IPS-15b (cell line): ENCODE measurements around the gene SPART.

Source experiments
- H3K27me3 ChIP-seq: one replicate; pipeline ENCODE4 v1.6.1; 2013; ENCODE audit warnings: low read length; ENCODE audit not compliant: control insufficient read depth, insufficient read depth
- H3K36me3 ChIP-seq: one replicate; pipeline ENCODE4 v1.6.1; 2013; ENCODE audit warnings: low read length; ENCODE audit not compliant: control insufficient read depth, insufficient read depth
- H3K4me1 ChIP-seq: one replicate; pipeline ENCODE4 v1.6.1; 2013; ENCODE audit warnings: mild to moderate bottlenecking, low read length; ENCODE audit not compliant: control insufficient read depth, insufficient read depth
- H3K4me3 ChIP-seq: one replicate; pipeline ENCODE4 v1.5.1; 2013; ENCODE audit warnings: low read depth, low read length
- H3K9ac ChIP-seq: one replicate; pipeline ENCODE4 v1.6.1; 2013; ENCODE audit warnings: low read depth, mild to moderate bottlenecking, low read length
- H3K9me3 ChIP-seq: one replicate; pipeline ENCODE4 v1.6.1; 2013; ENCODE audit warnings: mild to moderate bottlenecking, low read length; ENCODE audit not compliant: control insufficient read depth, insufficient read depth

Gene SPART

DNA sequence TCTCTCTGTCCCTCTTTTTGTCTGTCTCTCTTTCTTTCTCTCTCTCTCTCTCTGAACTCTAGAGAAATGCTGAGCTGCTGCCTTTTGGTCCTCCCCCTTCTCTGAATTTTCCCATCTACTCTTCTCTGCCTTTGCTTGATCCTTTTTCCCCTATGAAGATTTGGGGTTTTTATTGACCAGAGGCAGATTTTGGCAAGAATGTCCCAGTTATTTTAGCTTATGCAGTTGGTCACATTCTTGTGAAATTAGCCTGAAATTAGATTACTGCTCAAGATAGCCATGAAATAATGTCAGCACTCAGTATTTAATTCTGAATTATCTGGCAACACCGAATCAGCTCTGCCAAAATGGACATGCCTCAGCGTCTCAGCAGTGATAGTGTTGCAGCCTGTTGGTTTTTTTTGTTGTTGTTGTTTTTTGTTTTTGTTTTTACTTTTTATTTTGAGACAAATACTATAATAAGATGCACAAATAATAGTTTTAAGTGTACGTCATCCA is 17.2 kb upstream of the SPART start:
- Histone ChIP-seq H3K4me3 (no peak overlapping the region), H3K9me3 (no peaks in the 10 kb centered on the region), H3K27me3 (peaks cover 13% of the 10 kb centered on the region), H3K36me3 (no peaks in the 10 kb centered on the region), H3K9ac (no peak overlapping the region), H3K4me1 (peaks cover 3% of the 10 kb centered on the region)

DNA sequence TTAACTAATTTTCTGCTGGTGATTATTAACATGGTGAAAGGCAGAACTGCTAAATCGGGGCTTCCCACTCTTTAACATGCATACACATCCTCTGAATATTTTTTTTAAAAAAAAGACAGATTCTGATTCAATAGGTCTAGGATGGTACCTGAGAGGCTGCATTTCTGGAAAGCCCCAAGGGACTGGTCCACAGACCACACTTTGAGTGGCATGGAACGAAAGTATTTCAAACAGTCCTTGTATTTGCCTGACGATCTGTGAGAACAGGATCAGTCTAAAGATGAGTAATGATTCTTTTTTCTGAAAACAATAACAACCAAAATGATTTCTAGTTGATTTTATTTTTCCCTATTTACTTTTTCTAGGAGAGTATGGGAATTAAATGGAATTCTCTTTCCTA is 16.7 kb upstream of the SPART start:
- Histone ChIP-seq H3K9me3 (no peaks in the 10 kb centered on the region), H3K36me3 (no peaks in the 10 kb centered on the region), H3K9ac (no peak overlapping the region), H3K4me3 (no peak overlapping the region), H3K4me1 (peaks cover 3% of the 10 kb centered on the region), H3K27me3 (peaks cover 18% of the 10 kb centered on the region)

DNA sequence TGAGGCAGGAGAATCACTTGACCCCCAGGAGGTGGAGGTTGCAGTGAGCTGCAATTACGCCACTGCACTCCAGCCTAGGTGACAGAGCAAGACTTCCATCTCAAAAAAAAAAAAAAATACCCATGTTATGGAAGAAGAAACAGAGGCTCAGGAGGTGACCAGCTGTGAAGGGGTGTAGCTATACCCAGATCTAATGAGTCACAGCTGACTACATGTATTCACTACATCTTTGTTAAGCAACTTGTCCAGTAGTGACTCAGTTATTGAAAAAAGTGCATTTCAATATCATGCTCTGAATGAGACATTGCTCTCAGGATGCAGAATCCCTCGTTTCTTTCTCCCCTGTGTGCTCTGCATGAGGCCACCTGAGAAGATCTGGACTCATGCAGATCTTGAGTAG is 16.1 kb upstream of the SPART start:
- no peak overlapping the region for H3K9ac ChIP-seq

DNA sequence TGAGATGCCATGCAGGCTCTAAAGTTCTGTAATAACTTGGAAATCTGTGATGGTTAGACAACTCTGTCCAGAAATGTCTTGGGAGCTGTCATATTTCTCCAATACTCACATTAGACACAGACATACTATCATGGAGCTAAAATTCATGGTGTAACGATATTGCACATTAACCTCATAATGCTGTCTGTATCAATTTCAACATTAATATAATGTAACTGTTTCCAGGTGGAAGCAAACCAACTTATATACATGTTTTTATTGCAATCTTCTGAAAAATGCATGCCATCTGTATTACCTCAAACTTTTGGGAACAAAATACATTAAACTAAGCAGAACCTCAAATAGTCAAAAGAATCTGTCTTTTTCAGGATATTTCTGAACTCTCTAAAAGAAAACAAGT is 14.7 kb upstream of the SPART start:
- Histone ChIP-seq H3K36me3 (no peaks in the 10 kb centered on the region), H3K27me3 (peaks cover 36% of the 10 kb centered on the region), H3K9me3 (no peaks in the 10 kb centered on the region), H3K4me1 (peaks cover 3% of the 10 kb centered on the region), H3K9ac (no peak overlapping the region), H3K4me3 (no peak overlapping the region)

More for the DNA sequence above, 16.1 kb upstream of the SPART start:
- Histone ChIP-seq H3K4me3 (no peak overlapping the region), H3K27me3 (peaks cover 24% of the 10 kb centered on the region), H3K4me1 (peaks cover 3% of the 10 kb centered on the region), H3K9me3 (no peaks in the 10 kb centered on the region), H3K36me3 (no peaks in the 10 kb centered on the region)

DNA sequence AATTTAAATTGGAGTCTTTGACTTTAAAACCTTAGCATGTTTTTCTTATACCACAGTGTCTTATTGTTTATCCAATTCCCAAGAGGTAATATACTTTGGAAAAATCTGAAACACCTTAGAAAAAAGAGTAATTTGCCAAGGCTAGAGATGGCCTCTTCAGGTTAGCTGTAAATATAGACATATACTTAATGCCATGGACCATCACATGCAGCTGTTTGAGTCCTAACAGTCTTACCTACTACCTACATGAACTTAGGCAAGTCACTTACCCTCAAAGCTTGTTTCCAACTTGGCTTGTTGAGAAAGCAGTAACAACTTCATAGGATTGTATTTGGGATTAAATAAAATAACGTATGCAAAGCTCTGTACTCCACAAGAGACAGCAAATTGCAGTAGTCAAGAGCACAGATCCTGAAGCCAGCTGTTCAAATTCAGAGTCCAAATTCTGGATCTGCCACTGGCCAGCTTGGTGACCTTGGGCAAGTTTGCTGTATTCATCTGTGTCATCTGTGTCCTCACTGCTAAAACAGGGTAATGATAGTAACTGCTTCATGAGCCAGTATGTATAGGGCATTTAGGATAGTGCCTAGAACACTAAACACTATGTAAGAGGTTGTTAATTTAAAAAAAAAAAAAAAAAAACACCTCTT is 13.2 kb upstream of the SPART start:
- no peak overlapping the region for H3K9ac ChIP-seq
- peaks cover 3% of the 10 kb centered on the region for H3K4me1 ChIP-seq
- no peaks in the 10 kb centered on the region for H3K9me3 ChIP-seq
- peaks cover 48% of the 10 kb centered on the region for H3K27me3 ChIP-seq
- no peaks in the 10 kb centered on the region for H3K36me3 ChIP-seq
- H3K4me3 ChIP-seq: no peak overlapping the region

DNA sequence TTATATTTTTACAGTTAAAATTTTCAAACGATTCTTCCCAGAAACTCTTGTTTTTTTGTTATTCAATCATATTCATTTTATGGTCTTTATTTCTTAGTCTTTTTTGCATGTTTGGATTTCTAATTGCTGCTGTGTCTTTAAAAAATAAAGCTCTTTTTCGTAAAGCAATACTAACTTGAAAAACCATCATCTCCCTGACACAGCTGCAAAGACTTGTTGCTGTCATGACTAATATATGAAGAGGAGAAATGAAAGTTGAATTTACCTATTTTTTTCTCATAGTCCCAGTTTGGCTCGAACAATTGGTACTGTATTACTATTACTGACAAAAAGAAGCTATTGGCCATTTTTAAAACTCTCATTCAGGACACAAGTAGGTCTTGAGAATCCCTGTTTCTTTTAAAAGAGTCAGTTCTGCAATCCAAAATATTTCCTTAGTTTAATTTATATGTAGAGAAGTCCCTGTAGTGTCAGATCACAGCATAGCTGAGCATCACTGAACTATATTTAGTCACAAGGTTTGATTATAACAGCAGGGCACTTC is 12.1 kb upstream of the SPART start:
- Histone ChIP-seq H3K4me1 (peaks cover 3% of the 10 kb centered on the region), H3K9me3 (no peaks in the 10 kb centered on the region), H3K4me3 (no peak overlapping the region), H3K9ac (no peak overlapping the region), H3K27me3 (peaks cover 60% of the 10 kb centered on the region), H3K36me3 (no peaks in the 10 kb centered on the region)

DNA sequence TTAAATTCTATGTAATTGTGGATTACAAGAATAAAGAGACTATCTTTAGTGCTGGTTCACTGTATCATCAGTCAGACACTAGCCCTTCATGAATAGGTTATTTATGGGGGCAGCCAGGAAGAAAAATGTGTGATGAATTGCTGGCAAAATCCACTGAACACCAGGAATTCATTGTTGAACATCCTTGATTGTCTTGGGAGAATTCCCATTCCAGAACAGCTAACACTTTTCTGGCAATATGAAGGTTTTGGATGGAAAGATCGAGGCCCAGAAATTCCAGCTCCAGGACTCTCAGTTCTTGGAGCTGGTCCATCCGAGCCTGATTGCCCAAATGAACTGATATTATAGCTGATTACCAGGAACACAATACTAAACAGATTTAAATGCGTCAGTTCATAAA is 11.5 kb upstream of the SPART start:
- H3K27me3 ChIP-seq: peaks cover 66% of the 10 kb centered on the region
- H3K4me3 ChIP-seq: no peak overlapping the region
- H3K4me1 ChIP-seq: peaks cover 3% of the 10 kb centered on the region
- no peaks in the 10 kb centered on the region for H3K9me3 ChIP-seq
- no peak overlapping the region for H3K9ac ChIP-seq
- H3K36me3 ChIP-seq: no peaks in the 10 kb centered on the region

DNA sequence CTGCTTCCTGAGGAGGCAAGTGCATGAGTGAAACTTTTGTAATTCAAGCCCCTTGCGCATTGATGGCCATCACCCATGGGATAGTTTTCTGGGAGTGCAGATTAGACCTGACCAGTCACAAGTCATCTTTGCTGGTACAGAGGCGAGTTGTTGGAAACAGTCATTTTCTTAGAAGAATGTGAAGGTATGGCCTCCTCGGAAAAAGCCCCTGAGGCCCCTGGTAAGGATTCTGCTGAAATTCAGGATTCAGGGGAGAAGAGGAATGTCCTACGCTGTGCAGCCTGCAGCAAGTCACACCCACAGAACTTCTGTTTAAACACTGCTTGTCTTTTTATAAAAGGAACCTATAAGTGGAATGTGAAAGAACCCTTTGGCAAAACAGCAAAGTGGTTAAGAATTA is 11.0 kb upstream of the SPART start:
- no peak overlapping the region for H3K4me3 ChIP-seq
- H3K4me1 ChIP-seq: peaks cover 3% of the 10 kb centered on the region
- no peaks in the 10 kb centered on the region for H3K36me3 ChIP-seq
- H3K9me3 ChIP-seq: no peaks in the 10 kb centered on the region
- H3K27me3 ChIP-seq: peaks cover 70% of the 10 kb centered on the region
- no peak overlapping the region for H3K9ac ChIP-seq

DNA sequence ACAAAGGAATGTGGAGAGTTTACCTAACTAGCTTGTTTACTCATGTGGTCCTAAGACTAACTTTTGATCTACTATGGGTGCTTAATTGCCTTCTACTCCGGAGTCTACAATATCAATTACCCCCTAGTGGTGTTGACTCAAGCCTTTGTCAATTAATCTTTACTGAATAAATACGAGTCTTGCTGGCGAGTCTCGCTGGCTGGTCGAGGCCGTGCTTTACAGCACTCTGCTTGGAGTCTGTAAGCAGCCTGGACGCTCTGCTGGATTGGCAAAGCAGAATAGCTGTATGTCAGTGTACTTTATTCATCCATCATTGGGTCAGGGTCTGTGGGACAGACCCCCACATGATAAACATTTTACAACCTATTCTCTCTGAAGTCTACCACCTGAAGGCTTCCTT is 9.9 kb upstream of the SPART start:
- Histone ChIP-seq H3K27me3 (peaks cover 71% of the 10 kb centered on the region), H3K36me3 (no peaks in the 10 kb centered on the region), H3K9ac (no peak overlapping the region), H3K9me3 (no peaks in the 10 kb centered on the region), H3K4me3 (no peak overlapping the region), H3K4me1 (peaks cover 3% of the 10 kb centered on the region)

DNA sequence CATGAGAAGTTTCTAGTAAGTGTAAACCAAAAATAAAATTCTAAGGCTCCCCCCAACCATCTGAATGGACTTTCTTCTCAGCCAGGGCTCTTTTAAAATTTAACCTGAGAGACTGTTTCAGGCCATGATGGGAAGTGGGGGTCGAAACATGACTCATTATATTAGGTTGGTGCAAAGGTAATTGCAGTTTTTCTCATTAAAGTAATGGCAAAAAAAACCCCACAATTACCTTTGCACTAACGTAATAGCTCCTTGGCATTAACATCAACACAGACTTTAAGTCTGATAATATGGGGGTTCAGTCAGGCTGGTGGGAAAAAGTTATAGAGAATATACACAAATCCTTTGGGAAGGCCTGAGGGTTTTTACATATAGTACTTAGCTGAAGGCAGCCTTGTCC is 9.4 kb upstream of the SPART start:
- no peak overlapping the region for H3K4me3 ChIP-seq
- H3K36me3 ChIP-seq: no peaks in the 10 kb centered on the region
- no peak overlapping the region for H3K9ac ChIP-seq
- peaks cover 71% of the 10 kb centered on the region for H3K27me3 ChIP-seq
- no peaks in the 10 kb centered on the region for H3K9me3 ChIP-seq
- H3K4me1 ChIP-seq: peaks cover 3% of the 10 kb centered on the region

DNA sequence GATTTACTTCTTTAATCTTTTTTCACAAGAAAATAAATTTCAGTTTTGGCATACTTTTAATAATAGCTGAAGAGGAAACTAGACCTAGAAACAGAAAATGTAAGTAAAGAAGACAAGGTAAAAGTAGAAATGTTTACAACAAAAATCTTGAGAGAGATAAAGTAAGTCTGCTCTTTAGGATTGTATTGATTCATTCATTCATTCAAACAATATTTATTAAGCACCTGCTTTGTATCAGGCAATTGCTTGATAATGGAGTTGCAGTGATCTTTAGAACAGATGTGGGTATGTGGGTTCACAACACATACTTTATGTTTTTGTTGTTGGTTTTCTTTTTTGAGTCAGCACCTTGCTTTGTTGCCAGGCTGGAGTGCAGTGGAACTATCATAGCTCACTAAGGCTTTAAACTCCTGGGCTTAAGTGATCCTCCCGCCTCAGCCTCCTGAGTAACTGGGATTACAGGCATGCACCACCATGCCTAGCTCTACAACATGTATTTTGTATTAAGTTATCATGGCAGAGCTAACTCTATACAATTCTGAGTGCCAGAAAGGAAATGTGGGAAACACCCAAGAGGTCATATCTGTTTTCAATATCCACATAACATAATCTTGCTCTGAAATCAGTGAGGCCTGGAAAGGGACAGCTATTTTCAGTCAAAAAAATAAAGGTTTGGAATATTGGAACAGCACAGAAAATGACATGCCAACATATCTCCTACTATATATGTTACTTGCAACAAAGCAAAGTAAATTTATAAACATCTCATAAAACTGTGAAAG is 8.8 kb upstream of the SPART start:
- no peak overlapping the region for H3K9ac ChIP-seq

DNA sequence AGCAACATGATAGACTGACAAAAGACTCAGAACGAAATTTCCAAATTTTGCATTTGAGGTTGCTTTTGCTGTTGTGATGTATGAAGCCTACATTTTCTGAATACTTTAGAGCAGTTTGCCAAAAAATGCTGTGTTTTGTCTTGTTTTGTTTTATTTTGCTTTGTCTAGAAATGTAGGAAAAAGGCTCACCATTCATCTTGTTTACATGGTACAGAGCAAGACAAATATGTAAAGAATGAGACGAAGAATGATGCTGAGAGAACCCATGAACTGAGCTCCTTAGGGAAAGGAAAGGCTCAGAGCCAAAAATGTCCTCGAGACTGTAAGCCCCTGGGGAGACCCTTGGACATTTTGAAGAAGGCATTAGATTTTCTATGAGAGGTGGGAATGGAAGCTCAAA is 6.8 kb upstream of the SPART start:
- peaks cover 3% of the 10 kb centered on the region for H3K4me1 ChIP-seq
- H3K36me3 ChIP-seq: no peaks in the 10 kb centered on the region
- no peak overlapping the region for H3K9ac ChIP-seq
- peaks cover 54% of the 10 kb centered on the region for H3K27me3 ChIP-seq
- H3K9me3 ChIP-seq: no peaks in the 10 kb centered on the region
- no peak overlapping the region for H3K4me3 ChIP-seq

More for the DNA sequence above, 8.8 kb upstream of the SPART start:
- peaks cover 3% of the 10 kb centered on the region for H3K4me1 ChIP-seq
- H3K4me3 ChIP-seq: no peak overlapping the region
- H3K36me3 ChIP-seq: no peaks in the 10 kb centered on the region
- H3K27me3 ChIP-seq: peaks cover 68% of the 10 kb centered on the region
- H3K9me3 ChIP-seq: no peaks in the 10 kb centered on the region
